Adipocyte (in vitro differentiated cells): ENCODE results near the gene GRIP2.
A peak's percentile ranks its signal among the peaks of the same experiment; 100 is the strongest.

ENCODE experiments used
- DNase-seq: peaks from one replicate; pipeline ENCODE4 v3.0.0-alpha.2; 2015; ENCODE audit warnings: low read depth
- H3K27me3 ChIP-seq: replicated peaks from 2 replicates; pipeline ENCODE4 v1.7.0; 2013; ENCODE audit warnings: mild to moderate bottlenecking, low read length, moderate library complexity; ENCODE audit not compliant: control insufficient read depth, insufficient read depth
- H3K36me3 ChIP-seq: 2 replicates; pipeline ENCODE4 v1.7.0; 2013; ENCODE audit warnings: low read length, mild to moderate bottlenecking, moderate library complexity; ENCODE audit not compliant: control insufficient read depth, insufficient read depth, severe bottlenecking
- H3K4me1 ChIP-seq: 2 replicates; pipeline ENCODE4 v1.7.0; 2013; ENCODE audit warnings: mild to moderate bottlenecking, low read length, moderate library complexity; ENCODE audit not compliant: control insufficient read depth, insufficient read depth
- H3K4me3 ChIP-seq: 2 replicates; pipeline ENCODE4 v1.7.0; 2013; ENCODE audit warnings: mild to moderate bottlenecking, low read length, moderate library complexity
- H3K9ac ChIP-seq: 2 replicates; pipeline ENCODE4 v1.7.0; 2013; ENCODE audit warnings: mild to moderate bottlenecking, low read length, moderate library complexity
- H3K9me3 ChIP-seq: 2 replicates; pipeline ENCODE4 v1.7.0; 2013; ENCODE audit warnings: mild to moderate bottlenecking, low read length, moderate library complexity; ENCODE audit not compliant: control insufficient read depth

The GRIP2 gene

GRCh38 chr3:14488286-14489041, 51.7 kb downstream of the GRIP2 start:
- Histone ChIP-seq H3K4me3 (no peak overlapping the region), H3K9me3 (no peaks in the 10 kb centered on the region), H3K36me3 (peaks cover 18% of the 10 kb centered on the region), H3K4me1 (peaks cover 3% of the 10 kb centered on the region), H3K9ac (no peak overlapping the region), H3K27me3 (no peaks in the 10 kb centered on the region)
- DNase-seq: peak; percentile 10

GRCh38 chr3:14487821-14488220, 52.3 kb downstream of the GRIP2 start:
- Histone ChIP-seq H3K4me3 (no peak overlapping the region), H3K36me3 (peaks cover 18% of the 10 kb centered on the region), H3K4me1 (peaks cover 3% of the 10 kb centered on the region), H3K27me3 (no peaks in the 10 kb centered on the region), H3K9me3 (no peaks in the 10 kb centered on the region), H3K9ac (no peak overlapping the region)
- no peak for DNase-seq

GRCh38 chr3:14487086-14487485, 53.1 kb downstream of the GRIP2 start:
- no peak for DNase-seq
- Histone ChIP-seq H3K4me1 (peaks cover 8% of the 10 kb centered on the region), H3K9ac (no peak overlapping the region), H3K9me3 (no peaks in the 10 kb centered on the region), H3K36me3 (peaks cover 18% of the 10 kb centered on the region), H3K27me3 (no peaks in the 10 kb centered on the region), H3K4me3 (no peak overlapping the region)

DNA sequence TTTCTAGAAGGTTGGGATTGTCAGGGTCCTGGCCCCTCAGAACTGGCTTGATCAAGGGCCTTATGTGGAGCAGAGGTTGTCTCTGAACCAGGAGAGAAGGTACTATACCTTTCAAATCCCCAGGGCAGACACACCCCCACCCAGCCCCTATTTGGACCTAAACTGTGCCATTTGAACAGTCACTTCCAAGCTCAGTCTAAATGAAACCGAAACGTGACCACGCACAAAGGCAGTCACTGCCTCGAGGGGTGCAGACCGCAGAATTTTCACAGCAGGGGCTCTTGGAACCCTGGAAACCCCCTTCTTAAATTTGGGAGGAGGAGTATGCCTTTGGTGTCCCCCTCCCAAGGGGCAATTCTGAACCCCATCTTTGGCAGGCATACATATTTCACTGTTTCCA, 53.7 kb downstream of the GRIP2 start:
- Histone ChIP-seq H3K4me3 (no peak overlapping the region), H3K36me3 (peaks cover 18% of the 10 kb centered on the region), H3K9ac (no peak overlapping the region), H3K4me1 (peaks cover 11% of the 10 kb centered on the region), H3K27me3 (no peaks in the 10 kb centered on the region), H3K9me3 (no peaks in the 10 kb centered on the region)
- no peak for DNase-seq

GRCh38 chr3:14485981-14486380, 54.2 kb downstream of the GRIP2 start:
- Histone ChIP-seq H3K9me3 (no peaks in the 10 kb centered on the region), H3K4me3 (no peak overlapping the region), H3K36me3 (peaks cover 18% of the 10 kb centered on the region), H3K4me1 (peaks cover 11% of the 10 kb centered on the region), H3K27me3 (no peaks in the 10 kb centered on the region), H3K9ac (no peak overlapping the region)
- DNase-seq: no peak

DNA sequence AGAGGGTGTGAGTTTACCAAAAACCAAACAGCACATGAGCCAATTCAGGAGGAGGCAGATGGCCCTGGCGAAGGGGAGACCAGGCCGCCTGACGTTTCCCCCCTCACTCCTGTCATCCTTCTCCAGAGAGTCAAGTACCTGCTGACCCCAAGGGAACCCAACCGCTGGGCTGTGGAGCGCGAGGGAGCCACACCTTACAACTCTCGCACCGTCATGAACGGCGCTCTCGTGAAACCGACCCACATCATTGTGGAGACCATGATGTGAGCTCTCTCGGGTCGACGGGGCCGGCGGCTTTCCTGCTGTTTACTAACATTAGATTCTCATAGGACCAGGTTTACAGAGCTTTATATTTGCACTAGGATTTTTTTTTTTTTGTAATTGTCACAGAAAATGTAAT, 55.4 kb downstream of the GRIP2 start:
- H3K36me3 ChIP-seq: peaks cover 18% of the 10 kb centered on the region
- no peaks in the 10 kb centered on the region for H3K27me3 ChIP-seq
- peaks cover 11% of the 10 kb centered on the region for H3K4me1 ChIP-seq
- no peaks in the 10 kb centered on the region for H3K9me3 ChIP-seq
- no peak overlapping the region for H3K9ac ChIP-seq
- no peak for DNase-seq
- no peak overlapping the region for H3K4me3 ChIP-seq

- no peak for DNase-seq
- H3K4me1 ChIP-seq: peaks cover 8% of the 10 kb centered on the region
Observed at GRCh38 chr3:14483286-14483685, 56.9 kb downstream of the GRIP2 start.

GRCh38 chr3:14482271-14482721, 57.8 kb downstream of the GRIP2 start:
- H3K9ac ChIP-seq: no peak overlapping the region
- H3K27me3 ChIP-seq: no peaks in the 10 kb centered on the region
- H3K4me1 ChIP-seq: peaks cover 8% of the 10 kb centered on the region
- H3K36me3 ChIP-seq: peaks cover 15% of the 10 kb centered on the region
- H3K4me3 ChIP-seq: no peak overlapping the region
- DNase-seq: no peak
- H3K9me3 ChIP-seq: no peaks in the 10 kb centered on the region

More at GRCh38 chr3:14483286-14483685, 56.9 kb downstream of the GRIP2 start:
- Histone ChIP-seq H3K36me3 (peaks cover 14% of the 10 kb centered on the region), H3K27me3 (no peaks in the 10 kb centered on the region), H3K9me3 (no peaks in the 10 kb centered on the region), H3K4me3 (no peak overlapping the region), H3K9ac (no peak overlapping the region)

DNA sequence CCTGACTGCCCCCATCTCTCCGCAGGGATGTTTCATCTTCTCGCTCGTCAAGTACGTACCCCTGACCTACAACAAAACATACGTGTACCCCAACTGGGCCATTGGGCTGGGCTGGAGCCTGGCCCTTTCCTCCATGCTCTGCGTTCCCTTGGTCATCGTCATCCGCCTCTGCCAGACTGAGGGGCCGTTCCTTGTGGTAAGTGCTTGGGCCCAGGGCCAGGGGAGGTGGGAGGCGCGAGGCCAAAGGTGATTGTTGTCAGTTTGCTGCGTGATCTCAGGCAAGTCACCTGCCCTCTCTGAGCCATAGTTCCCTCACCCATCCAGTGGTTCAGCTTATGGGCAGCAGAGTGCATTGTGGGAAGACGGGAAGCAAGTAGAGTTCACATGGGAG, 58.5 kb downstream of the GRIP2 start:
- H3K4me1 ChIP-seq: peaks cover 8% of the 10 kb centered on the region
- no peak for DNase-seq
- no peak overlapping the region for H3K4me3 ChIP-seq
- no peaks in the 10 kb centered on the region for H3K9me3 ChIP-seq
- H3K27me3 ChIP-seq: no peaks in the 10 kb centered on the region
- H3K36me3 ChIP-seq: peaks cover 20% of the 10 kb centered on the region
- no peak overlapping the region for H3K9ac ChIP-seq

- no peak overlapping the region for H3K9ac ChIP-seq
- no peaks in the 10 kb centered on the region for H3K27me3 ChIP-seq
- DNase-seq: no peak
- H3K4me1 ChIP-seq: peaks cover 8% of the 10 kb centered on the region
- no peaks in the 10 kb centered on the region for H3K9me3 ChIP-seq
- no peak overlapping the region for H3K4me3 ChIP-seq
- peaks cover 20% of the 10 kb centered on the region for H3K36me3 ChIP-seq
Observed at GRCh38 chr3:14481018-14481645, 59.0 kb downstream of the GRIP2 start.

- no peak for DNase-seq
Observed at GRCh38 chr3:14480207-14481017, 59.7 kb downstream of the GRIP2 start.

More at GRCh38 chr3:14480207-14481017, 59.7 kb downstream of the GRIP2 start:
- Histone ChIP-seq H3K9me3 (no peaks in the 10 kb centered on the region), H3K4me3 (no peak overlapping the region), H3K9ac (no peak overlapping the region), H3K27me3 (no peaks in the 10 kb centered on the region), H3K4me1 (peaks cover 8% of the 10 kb centered on the region), H3K36me3 (peaks cover 16% of the 10 kb centered on the region)
